Stimulated activated CD8-positive, alpha-beta memory T cell treated with anti-CD3 and anti-CD28 coated beads, Interleukin-2, amount 100 ng/mL, for 48 hours (primary cell): ENCODE results near the gene UNC5C.
"Not testable (repeated sequence)": the region's sequence is repeated elsewhere in the genome, so short reads cannot be mapped to it uniquely, and the experiment has no call there.

ENCODE experiments used
- DNase-seq, 2 donors: peaks; one replicate each; pipeline ENCODE4 v3.0.0-alpha.2; 2020; ENCODE audit warnings: low read depth in 2 of 2

The UNC5C gene

GRCh38 chr4:95181996-95182306 lies 366.8 kb downstream of the UNC5C start:
- no peak for DNase-seq

- DNase-seq, result no peak
Observed at GRCh38 chr4:95181243-95181995, 367.4 kb downstream of the UNC5C start.

GRCh38 chr4:95180531-95181242 lies 368.1 kb downstream of the UNC5C start:
- no peak for DNase-seq

GRCh38 chr4:95178938-95179337 lies 369.8 kb downstream of the UNC5C start:
- no peak for DNase-seq

- DNase-seq, result not testable (repeated sequence)
Observed at GRCh38 chr4:95171377-95171776, 377.4 kb downstream of the UNC5C start.

- DNase-seq, result no peak
Observed at GRCh38 chr4:95170176-95170575, 378.6 kb downstream of the UNC5C start.

- no peak for DNase-seq
Observed at GRCh38 chr4:95167805-95168204, 381.0 kb downstream of the UNC5C start.

- no peak for DNase-seq
Observed at GRCh38 chr4:95165926-95166524, 382.7 kb downstream of the UNC5C start.

- DNase-seq, result no peak
Observed at GRCh38 chr4:95162867-95163266, 385.9 kb downstream of the UNC5C start.

GRCh38 chr4:95161781-95162469 lies 386.8 kb downstream of the UNC5C start:
- no peak for DNase-seq

GRCh38 chr4:95159384-95159783 lies 389.4 kb downstream of the UNC5C start:
- no peak for DNase-seq

GRCh38 chr4:95158626-95159025 lies 390.1 kb downstream of the UNC5C start:
- DNase-seq, result no peak

GRCh38 chr4:95158045-95158444 lies 390.7 kb downstream of the UNC5C start:
- DNase-seq, result no peak

GRCh38 chr4:95157596-95157995 lies 391.2 kb downstream of the UNC5C start:
- DNase-seq, result no peak

- no peak for DNase-seq
Observed at GRCh38 chr4:95156452-95156765, 392.4 kb downstream of the UNC5C start.

- no peak for DNase-seq
Observed at GRCh38 chr4:95155759-95156451, 392.9 kb downstream of the UNC5C start.

GRCh38 chr4:95153182-95153581 lies 395.6 kb downstream of the UNC5C start:
- DNase-seq, result no peak

- DNase-seq, result no peak
Observed at GRCh38 chr4:95151255-95151654, 397.5 kb downstream of the UNC5C start.

GRCh38 chr4:95142932-95143331 lies 405.8 kb downstream of the UNC5C start:
- DNase-seq, result no peak

- no peak for DNase-seq
Observed at GRCh38 chr4:95141361-95141760, 407.4 kb downstream of the UNC5C start.

- DNase-seq, result not testable (repeated sequence)
Observed at GRCh38 chr4:95139424-95139823, 409.3 kb downstream of the UNC5C start.

- not testable (repeated sequence) for DNase-seq
Observed at GRCh38 chr4:95134016-95134415, 414.8 kb downstream of the UNC5C start.
